Glomerular endothelial cell (primary cell): ENCODE results near the gene RNF135. TPM values are rescaled to one million over a fixed set of nuclear protein-coding genes. Genes with fewer than 3 reads are reported as not detected.
"Not testable (repeated sequence)": the region's sequence is repeated elsewhere in the genome, so short reads cannot be mapped to it uniquely, and the experiment has no call there.

Experiments
- DNase-seq: peaks from one replicate; pipeline ENCODE4 v3.0.0-alpha.2; 2011; ENCODE audit warnings: low read depth, low spot score; ENCODE audit errors: extremely low read depth
- total RNA-seq: library from RNA; depleted of rRNA; stranded (reverse); fragments of >200 nt; gene quantifications from 2 replicates; pipeline ENCODE4 v1.2.3, GENCODE V29; 2015

The RNF135 gene, protein sequence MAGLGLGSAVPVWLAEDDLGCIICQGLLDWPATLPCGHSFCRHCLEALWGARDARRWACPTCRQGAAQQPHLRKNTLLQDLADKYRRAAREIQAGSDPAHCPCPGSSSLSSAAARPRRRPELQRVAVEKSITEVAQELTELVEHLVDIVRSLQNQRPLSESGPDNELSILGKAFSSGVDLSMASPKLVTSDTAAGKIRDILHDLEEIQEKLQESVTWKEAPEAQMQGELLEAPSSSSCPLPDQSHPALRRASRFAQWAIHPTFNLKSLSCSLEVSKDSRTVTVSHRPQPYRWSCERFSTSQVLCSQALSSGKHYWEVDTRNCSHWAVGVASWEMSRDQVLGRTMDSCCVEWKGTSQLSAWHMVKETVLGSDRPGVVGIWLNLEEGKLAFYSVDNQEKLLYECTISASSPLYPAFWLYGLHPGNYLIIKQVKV
- 18.1 and 24.2 TPM in 2 replicates for total RNA-seq

GRCh38 chr17:30970831-30971567 is at the start of gene RNF135:
Gene RNF135 (plus strand): TSS chr17:30971039. CDS start chr17:30971074, 35 bp downstream.
- no peak for DNase-seq

DNA sequence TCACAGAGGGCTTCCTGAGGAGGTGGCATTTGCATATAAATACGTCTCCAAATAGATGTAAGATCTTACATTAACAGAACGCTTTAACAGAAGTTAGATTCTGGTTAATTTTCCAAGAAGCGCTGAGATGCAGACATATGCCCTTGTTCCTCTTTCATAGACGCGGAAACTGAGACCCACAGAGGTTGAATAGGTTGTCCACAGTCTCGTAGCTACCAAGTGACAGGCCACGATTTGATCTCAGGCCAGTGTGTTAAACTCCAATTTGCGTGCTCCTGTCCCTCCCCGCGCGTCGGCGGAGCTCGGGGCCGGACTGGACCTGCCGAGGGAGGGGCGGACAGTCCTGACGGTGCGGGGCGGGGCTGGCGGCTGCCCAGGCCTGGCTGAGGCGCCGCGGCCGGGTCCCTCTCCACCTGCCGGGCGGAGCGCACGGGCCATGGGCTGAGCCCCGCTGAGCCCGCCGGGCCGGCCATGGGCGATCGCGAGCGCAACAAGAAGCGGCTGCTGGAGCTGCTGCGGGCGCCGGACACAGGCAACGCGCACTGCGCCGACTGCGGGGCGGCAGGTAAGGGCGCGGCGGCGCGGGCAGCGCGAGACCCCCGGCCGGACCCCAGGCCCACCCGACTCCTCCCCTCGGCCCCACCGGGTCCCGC is 49.2 kb upstream of the RNF135 start, which contains the start of gene ADAP2:
Gene ADAP2 (plus strand): TSS at position 402 of the 653 bp plus-strand sequence. CDS start 70 bp downstream, at position 472.
- no peak for DNase-seq

- no peak for DNase-seq
These were observed 48.4 kb upstream of the RNF135 start for GRCh38 chr17:30922235-30923030.

- no peak for DNase-seq
These were observed 46.5 kb upstream of the RNF135 start for GRCh38 chr17:30924341-30924740.

- DNase-seq: no peak
These were observed 44.3 kb upstream of the RNF135 start for GRCh38 chr17:30926516-30926915.

- no peak for DNase-seq
These were observed 43.1 kb upstream of the RNF135 start for GRCh38 chr17:30927756-30928155.

- no peak for DNase-seq
These were observed 42.3 kb upstream of the RNF135 start for GRCh38 chr17:30928584-30928983.

DNA sequence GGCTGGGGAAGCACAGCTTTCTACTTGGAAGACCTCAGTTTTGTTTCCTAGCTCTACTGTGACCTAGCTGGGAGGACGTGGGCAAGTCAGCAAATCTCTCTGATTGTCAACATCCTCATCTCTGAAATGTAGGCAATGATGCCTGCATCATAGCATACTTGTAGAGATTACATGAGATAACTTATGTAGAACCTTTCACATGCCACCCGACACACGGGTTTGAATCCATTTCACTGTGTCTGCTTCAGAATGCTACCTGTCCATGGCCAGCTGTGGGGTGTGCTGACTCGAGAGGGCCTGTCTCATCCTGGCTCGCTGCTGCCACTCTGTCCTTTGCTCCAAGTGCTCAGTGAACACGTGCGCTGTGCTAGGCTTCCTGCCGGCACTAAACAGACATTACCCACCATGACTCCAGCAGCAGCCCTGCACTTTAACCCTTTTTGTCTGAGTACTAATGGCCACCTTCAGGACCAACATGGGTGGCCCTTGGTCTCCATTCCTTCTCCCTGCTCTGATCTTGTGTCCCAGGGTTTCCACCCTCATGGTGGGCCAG is 41.7 kb upstream of the RNF135 start:
- DNase-seq: no peak

DNA sequence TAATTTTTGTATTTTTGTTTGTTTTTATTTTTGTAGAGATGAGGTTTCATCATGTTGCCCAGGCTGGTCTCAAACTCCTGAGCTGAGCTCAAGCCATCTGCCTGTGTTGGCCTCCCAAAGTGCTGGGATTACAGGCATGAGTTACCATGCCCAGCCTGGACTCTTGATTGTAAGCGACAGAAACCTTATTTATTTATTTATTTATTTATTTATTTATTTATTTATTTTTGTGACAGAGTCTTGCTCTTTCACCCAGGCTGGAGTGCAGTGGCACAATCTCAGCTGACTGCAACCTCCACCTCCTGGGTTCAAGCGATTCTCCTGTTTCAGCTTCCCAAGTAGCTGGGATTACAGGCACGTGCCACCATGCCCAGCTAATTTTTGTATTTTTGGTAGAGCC is 41.0 kb upstream of the RNF135 start:
- not testable (repeated sequence) for DNase-seq

DNA sequence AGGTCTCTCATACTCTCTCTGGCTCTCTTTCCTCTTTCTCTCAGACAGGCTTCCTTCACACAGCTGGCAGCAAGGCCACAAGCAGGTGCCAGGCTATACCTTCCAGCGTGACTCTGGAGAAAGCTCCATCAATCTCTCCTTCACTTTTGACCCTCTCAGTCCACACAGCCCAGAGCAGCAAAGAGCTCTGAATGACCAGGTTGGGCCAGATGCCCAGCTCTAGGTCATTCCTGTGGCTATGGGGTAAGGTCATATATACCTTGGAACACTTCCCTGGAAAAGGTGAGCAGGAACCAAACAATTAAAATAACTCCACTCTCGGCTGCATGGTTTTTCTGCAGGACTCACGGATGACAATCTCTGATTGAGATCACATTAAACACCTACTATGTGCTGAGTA is 40.3 kb upstream of the RNF135 start:
- no peak for DNase-seq

GRCh38 chr17:30931582-30931981 is 39.3 kb upstream of the RNF135 start:
- DNase-seq: not testable (repeated sequence)

GRCh38 chr17:30933966-30934365 is 36.9 kb upstream of the RNF135 start:
- no peak for DNase-seq

- no peak for DNase-seq
These were observed 31.7 kb upstream of the RNF135 start for GRCh38 chr17:30939051-30939689.

DNA sequence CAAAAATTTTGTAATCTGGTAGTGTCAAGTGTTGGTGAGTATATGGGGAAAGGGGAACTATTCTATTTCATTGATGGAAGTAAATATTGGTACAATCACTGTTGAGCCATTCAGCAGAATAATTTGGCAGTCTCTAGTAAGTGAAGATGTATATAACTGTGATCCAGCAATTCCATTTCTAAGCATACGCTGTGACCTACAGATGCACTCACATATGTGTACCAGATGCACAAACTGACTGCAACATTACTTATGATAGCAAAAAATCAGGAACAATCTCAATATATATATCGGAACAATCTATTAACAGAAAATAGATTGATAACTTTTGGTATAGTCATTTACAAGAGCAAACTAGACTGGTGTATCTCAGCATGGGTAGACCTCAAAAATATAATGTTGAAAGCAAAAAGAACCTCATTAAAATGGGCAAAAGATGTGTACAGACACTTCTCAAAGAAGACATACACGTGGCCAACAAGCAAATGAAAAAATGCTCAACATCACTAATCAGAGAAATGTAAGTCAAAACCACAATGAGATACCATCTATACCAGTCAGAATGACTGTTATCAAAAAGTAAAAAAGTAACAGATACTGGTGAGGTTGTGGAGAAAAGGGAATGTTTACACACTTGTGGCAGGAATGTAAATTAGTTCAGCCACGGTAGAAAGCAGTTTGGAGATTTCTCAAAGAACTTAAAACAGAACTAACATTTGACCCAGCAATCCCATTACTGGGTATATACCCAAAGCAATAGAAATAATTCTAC is 28.3 kb upstream of the RNF135 start:
- DNase-seq: no peak

DNA sequence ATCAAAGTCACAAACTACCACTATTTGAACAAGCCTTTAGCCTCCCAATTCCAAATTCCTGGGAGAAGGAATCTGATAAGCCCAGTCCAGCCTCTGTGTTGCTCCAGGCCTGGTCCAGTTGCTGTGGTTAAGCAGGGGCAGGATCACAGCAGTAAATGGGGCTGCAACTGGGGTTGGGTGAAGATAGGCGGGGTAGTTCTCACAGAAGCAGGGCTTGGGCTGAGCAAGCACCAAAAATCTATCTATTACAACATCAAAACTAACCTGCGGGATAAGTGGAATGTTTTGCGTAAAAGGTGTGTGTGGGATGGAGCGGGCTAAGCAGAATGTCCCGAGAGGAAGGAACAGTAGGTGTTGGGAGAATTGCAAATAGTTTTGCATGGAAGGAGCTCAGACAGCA is 23.0 kb upstream of the RNF135 start:
- no peak for DNase-seq

- DNase-seq: no peak
These were observed 20.6 kb upstream of the RNF135 start for GRCh38 chr17:30950189-30950588.

DNA sequence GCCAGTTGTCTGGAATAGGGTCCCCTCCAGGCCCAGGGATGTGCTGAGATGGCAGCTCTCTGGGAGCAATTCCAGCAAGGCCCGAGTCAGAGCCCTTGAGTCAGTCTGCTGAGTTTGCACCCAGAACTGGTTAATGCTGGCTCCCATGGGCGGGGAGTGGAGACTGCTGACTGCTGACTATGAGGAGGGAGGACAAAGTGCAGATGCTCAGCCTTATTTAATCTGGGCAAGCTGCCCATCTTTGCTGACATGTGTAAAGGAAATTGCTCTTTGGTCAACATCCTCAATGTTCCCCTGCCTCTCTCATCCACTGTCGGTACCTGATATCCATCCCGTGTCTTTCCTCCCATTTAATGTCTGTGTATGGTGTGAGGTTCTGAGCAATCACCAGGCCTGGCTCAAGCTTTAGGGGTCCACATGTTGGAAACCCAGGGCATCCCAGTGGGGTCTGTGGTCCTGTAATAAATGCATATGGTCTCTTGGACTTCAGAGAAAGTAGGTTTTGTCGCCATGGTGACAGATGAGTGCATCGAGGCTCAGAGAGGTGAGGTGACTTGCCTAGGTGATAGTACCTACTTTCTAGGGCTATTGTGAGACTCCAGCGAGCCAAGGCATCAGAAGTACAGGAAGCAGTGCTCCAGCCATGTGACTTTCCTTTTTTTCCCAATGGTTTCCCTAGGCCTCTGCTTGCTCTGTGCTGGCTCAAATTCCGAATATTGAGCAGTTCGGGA is 20.0 kb upstream of the RNF135 start:
- no peak for DNase-seq

DNA sequence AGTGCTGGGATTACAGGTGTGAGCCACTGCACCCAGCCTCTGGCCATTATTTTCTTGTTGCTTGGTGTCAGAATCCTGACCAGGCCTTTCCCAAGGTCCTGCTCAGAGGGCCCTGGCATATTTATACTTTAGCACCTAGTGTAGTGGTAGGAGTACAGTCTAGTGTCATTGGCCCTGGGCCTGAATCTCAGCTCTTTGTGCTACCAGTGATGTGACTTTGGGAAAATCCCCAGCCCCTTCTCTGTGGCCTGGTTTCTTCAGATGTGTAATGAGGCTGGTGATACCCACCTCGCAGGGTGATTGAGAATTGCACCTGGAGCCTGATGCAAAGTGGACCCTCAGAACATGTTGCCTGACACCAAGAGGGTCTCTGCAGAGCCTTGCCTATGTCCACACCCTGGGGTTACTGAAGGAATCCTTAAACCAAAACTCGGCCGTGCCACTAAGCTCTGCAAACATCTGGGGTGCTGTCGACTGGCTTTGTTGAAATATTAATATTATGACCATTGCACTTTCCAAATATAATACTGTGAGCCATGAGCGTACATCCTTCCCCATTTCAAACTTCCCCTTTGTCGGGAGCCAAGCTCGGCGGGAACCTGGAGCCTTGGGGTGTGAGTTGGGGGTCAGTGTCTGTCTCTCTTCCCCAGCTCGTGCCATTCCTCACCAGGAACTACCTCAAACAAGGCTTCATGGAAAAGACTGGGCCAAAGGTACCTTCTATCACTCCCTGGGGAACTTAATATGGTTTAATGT is 18.0 kb upstream of the RNF135 start:
- DNase-seq: no peak
